ENCODE data around the gene GDF7.

The GDF7 gene

GRCh38 chr2:20666304-20667150 is at the start of gene GDF7:
GDF7 (plus strand) TSS chr2:20667144; CDS start chr2:20667240, 96 bp downstream.
- Histone ChIP-seq H3K36me3 (ENCODE audit: insufficient read depth, low read length) (peaks cover 3% of the 10 kb centered on the region), H3K9me3 (ENCODE audit: low read length) (peaks cover 7% of the 10 kb centered on the region), H3K4me3 (ENCODE audit: low read length) (peak within 1 kb of the TSS; percentile 54), H3K27me3 (ENCODE audit: insufficient read depth, low read length) (peaks cover 53% of the 10 kb centered on the region), H2AFZ (ENCODE audit: low read depth, low read length) (peak within 1 kb of the TSS; percentile 88), H3K4me1 (ENCODE audit: insufficient read depth, low read length) (peaks cover 20% of the 10 kb centered on the region)

GRCh38 chr2:20617892-20618467 is 49.0 kb upstream of the GDF7 start:
- Histone ChIP-seq H3K9me3 (ENCODE audit: low read length) (no peaks in the 10 kb centered on the region), H2AFZ (ENCODE audit: low read depth, low read length) (no peak overlapping the region), H3K4me3 (ENCODE audit: low read length) (no peak overlapping the region), H3K4me1 (ENCODE audit: insufficient read depth, low read length) (peaks cover 4% of the 10 kb centered on the region), H3K27me3 (ENCODE audit: insufficient read depth, low read length) (no peaks in the 10 kb centered on the region), H3K36me3 (ENCODE audit: insufficient read depth, low read length) (peaks cover 3% of the 10 kb centered on the region)

GRCh38 chr2:20618468-20618885 is 48.5 kb upstream of the GDF7 start:
- H3K4me1 ChIP-seq (ENCODE audit: insufficient read depth, low read length), result peaks cover 7% of the 10 kb centered on the region
- H3K27me3 ChIP-seq (ENCODE audit: insufficient read depth, low read length), result no peaks in the 10 kb centered on the region
- peaks cover 3% of the 10 kb centered on the region for H3K36me3 ChIP-seq (ENCODE audit: insufficient read depth, low read length)
- H3K4me3 ChIP-seq (ENCODE audit: low read length), result no peak overlapping the region
- no peaks in the 10 kb centered on the region for H3K9me3 ChIP-seq (ENCODE audit: low read length)
- H2AFZ ChIP-seq (ENCODE audit: low read depth, low read length), result no peak overlapping the region

GRCh38 chr2:20618886-20619521 is 47.9 kb upstream of the GDF7 start:
- Histone ChIP-seq H3K4me3 (ENCODE audit: low read length) (no peak overlapping the region), H3K4me1 (ENCODE audit: insufficient read depth, low read length) (peaks cover 8% of the 10 kb centered on the region)

GRCh38 chr2:20619624-20620024 is 47.3 kb upstream of the GDF7 start:
- Histone ChIP-seq H3K27me3 (ENCODE audit: insufficient read depth, low read length) (no peaks in the 10 kb centered on the region), H3K4me1 (ENCODE audit: insufficient read depth, low read length) (peaks cover 7% of the 10 kb centered on the region)

More at GRCh38 chr2:20618886-20619521, 47.9 kb upstream of the GDF7 start:
- Histone ChIP-seq H3K9me3 (ENCODE audit: low read length) (no peaks in the 10 kb centered on the region), H3K36me3 (ENCODE audit: insufficient read depth, low read length) (peaks cover 6% of the 10 kb centered on the region), H3K27me3 (ENCODE audit: insufficient read depth, low read length) (no peaks in the 10 kb centered on the region), H2AFZ (ENCODE audit: low read depth, low read length) (no peak overlapping the region)

GRCh38 chr2:20620271-20620681 is 46.7 kb upstream of the GDF7 start:
- H3K4me1 ChIP-seq (ENCODE audit: insufficient read depth, low read length), result peaks cover 4% of the 10 kb centered on the region
- no peak overlapping the region for H3K4me3 ChIP-seq (ENCODE audit: low read length)
- H3K9me3 ChIP-seq (ENCODE audit: low read length), result no peaks in the 10 kb centered on the region
- H3K36me3 ChIP-seq (ENCODE audit: insufficient read depth, low read length), result peaks cover 9% of the 10 kb centered on the region
- no peaks in the 10 kb centered on the region for H3K27me3 ChIP-seq (ENCODE audit: insufficient read depth, low read length)
- H2AFZ ChIP-seq (ENCODE audit: low read depth, low read length), result no peak overlapping the region

More at GRCh38 chr2:20619624-20620024, 47.3 kb upstream of the GDF7 start:
- H3K36me3 ChIP-seq (ENCODE audit: insufficient read depth, low read length), result peaks cover 9% of the 10 kb centered on the region
- no peak overlapping the region for H3K4me3 ChIP-seq (ENCODE audit: low read length)
- H2AFZ ChIP-seq (ENCODE audit: low read depth, low read length), result no peak overlapping the region
- no peaks in the 10 kb centered on the region for H3K9me3 ChIP-seq (ENCODE audit: low read length)

- H3K36me3 ChIP-seq (ENCODE audit: insufficient read depth, low read length), result peaks cover 9% of the 10 kb centered on the region
- no peak overlapping the region for H3K4me3 ChIP-seq (ENCODE audit: low read length)
- H3K9me3 ChIP-seq (ENCODE audit: low read length), result no peaks in the 10 kb centered on the region
- H3K4me1 ChIP-seq (ENCODE audit: insufficient read depth, low read length), result peaks cover 4% of the 10 kb centered on the region
- H2AFZ ChIP-seq (ENCODE audit: low read depth, low read length), result no peak overlapping the region
- H3K27me3 ChIP-seq (ENCODE audit: insufficient read depth, low read length), result no peaks in the 10 kb centered on the region
These were observed 46.1 kb upstream of the GDF7 start for GRCh38 chr2:20620696-20621365.

- H3K27me3 ChIP-seq (ENCODE audit: insufficient read depth, low read length), result no peaks in the 10 kb centered on the region
- peaks cover 4% of the 10 kb centered on the region for H3K4me1 ChIP-seq (ENCODE audit: insufficient read depth, low read length)
- H2AFZ ChIP-seq (ENCODE audit: low read depth, low read length), result no peak overlapping the region
- no peak overlapping the region for H3K4me3 ChIP-seq (ENCODE audit: low read length)
- peaks cover 9% of the 10 kb centered on the region for H3K36me3 ChIP-seq (ENCODE audit: insufficient read depth, low read length)
- H3K9me3 ChIP-seq (ENCODE audit: low read length), result no peaks in the 10 kb centered on the region
These were observed 45.3 kb upstream of the GDF7 start for GRCh38 chr2:20621366-20622295.

GRCh38 chr2:20622296-20622686 is 44.7 kb upstream of the GDF7 start:
- Histone ChIP-seq H2AFZ (ENCODE audit: low read depth, low read length) (no peak overlapping the region), H3K36me3 (ENCODE audit: insufficient read depth, low read length) (peaks cover 9% of the 10 kb centered on the region), H3K4me3 (ENCODE audit: low read length) (no peak overlapping the region), H3K9me3 (ENCODE audit: low read length) (no peaks in the 10 kb centered on the region), H3K4me1 (ENCODE audit: insufficient read depth, low read length) (peaks cover 4% of the 10 kb centered on the region), H3K27me3 (ENCODE audit: insufficient read depth, low read length) (no peaks in the 10 kb centered on the region)

GRCh38 chr2:20622731-20623130 is 44.2 kb upstream of the GDF7 start:
- Histone ChIP-seq H3K36me3 (ENCODE audit: insufficient read depth, low read length) (peaks cover 9% of the 10 kb centered on the region), H3K4me1 (ENCODE audit: insufficient read depth, low read length) (peaks cover 4% of the 10 kb centered on the region), H3K9me3 (ENCODE audit: low read length) (no peaks in the 10 kb centered on the region), H3K27me3 (ENCODE audit: insufficient read depth, low read length) (no peaks in the 10 kb centered on the region), H3K4me3 (ENCODE audit: low read length) (no peak overlapping the region), H2AFZ (ENCODE audit: low read depth, low read length) (no peak overlapping the region)

- Histone ChIP-seq H3K4me3 (ENCODE audit: low read length) (no peak overlapping the region), H2AFZ (ENCODE audit: low read depth, low read length) (no peak overlapping the region), H3K4me1 (ENCODE audit: insufficient read depth, low read length) (peaks cover 4% of the 10 kb centered on the region), H3K36me3 (ENCODE audit: insufficient read depth, low read length) (peaks cover 9% of the 10 kb centered on the region), H3K27me3 (ENCODE audit: insufficient read depth, low read length) (no peaks in the 10 kb centered on the region), H3K9me3 (ENCODE audit: low read length) (no peaks in the 10 kb centered on the region)
These were observed 43.7 kb upstream of the GDF7 start for GRCh38 chr2:20623241-20623640.

- Histone ChIP-seq H3K4me3 (ENCODE audit: low read length) (no peak overlapping the region), H2AFZ (ENCODE audit: low read depth, low read length) (no peak overlapping the region), H3K27me3 (ENCODE audit: insufficient read depth, low read length) (no peaks in the 10 kb centered on the region), H3K9me3 (ENCODE audit: low read length) (no peaks in the 10 kb centered on the region), H3K36me3 (ENCODE audit: insufficient read depth, low read length) (peaks cover 9% of the 10 kb centered on the region), H3K4me1 (ENCODE audit: insufficient read depth, low read length) (peaks cover 4% of the 10 kb centered on the region)
These were observed 43.2 kb upstream of the GDF7 start for GRCh38 chr2:20623741-20624155.

Measured in neuron (in vitro differentiated cells).